GM21526 (cell line): ENCODE results near the gene INF2.

Experiments used
- ATAC-seq: cut with Tn5 transposase; IDR thresholded peaks from one replicate; pipeline ENCODE4 v1.9.1; 2021; ENCODE audit warnings: moderate library complexity; ENCODE audit not compliant: unreplicated experiment, low FRiP score

Gene INF2

DNA sequence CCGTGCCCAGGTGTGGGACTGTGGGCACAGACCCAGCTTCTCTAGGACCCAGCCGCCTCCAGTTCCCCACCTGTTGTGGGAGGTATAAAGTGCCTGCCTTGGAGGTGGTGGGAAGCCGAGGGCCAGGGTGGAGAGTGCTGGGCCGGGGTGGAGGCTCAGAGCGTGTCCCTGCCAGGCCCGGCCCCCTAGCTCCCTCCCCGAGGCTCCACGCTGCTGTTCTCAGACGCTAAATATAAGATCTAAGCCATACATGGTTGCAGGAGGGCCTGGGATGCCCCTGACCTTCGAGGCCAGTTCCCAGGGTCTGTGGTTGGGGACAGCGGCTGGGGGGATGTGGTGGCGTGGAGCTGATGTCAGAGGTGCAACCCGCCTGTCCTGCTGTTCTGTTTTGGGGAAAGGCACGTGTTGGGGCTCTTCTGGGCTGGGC, 10.8 kb downstream of the INF2 start:
- no peak for ATAC-seq

DNA sequence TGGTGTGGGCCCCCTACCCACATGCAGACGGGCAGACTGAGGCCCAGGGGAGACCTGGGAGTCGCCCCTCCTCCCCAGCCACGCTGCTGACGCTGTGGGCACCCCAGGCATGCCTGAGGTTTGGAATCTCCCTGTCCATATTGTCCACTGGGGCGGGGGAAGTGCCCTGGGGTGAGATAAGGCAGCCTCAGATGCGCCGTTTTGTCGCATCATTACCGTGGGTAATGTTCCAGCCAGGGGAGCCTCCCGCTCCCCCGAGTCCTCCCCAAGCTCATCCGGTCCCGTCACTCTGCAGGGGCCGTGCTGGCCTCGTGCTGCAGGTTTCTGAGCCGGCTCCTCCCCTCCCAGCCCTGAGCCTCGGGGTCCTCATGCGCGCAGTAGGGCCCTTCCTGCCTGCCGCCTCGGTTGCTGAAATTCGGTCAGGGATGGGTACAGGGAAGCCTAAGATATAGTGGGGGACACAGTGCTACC, 11.4 kb downstream of the INF2 start:
- ATAC-seq, result no peak

- ATAC-seq, result no peak
These were observed 12.1 kb downstream of the INF2 start for GRCh38 chr14:104701383-104702076.

- ATAC-seq, result no peak
These were observed 12.7 kb downstream of the INF2 start for GRCh38 chr14:104702106-104702505.

- ATAC-seq, result no peak
These were observed 13.3 kb downstream of the INF2 start for GRCh38 chr14:104702673-104703072.

DNA sequence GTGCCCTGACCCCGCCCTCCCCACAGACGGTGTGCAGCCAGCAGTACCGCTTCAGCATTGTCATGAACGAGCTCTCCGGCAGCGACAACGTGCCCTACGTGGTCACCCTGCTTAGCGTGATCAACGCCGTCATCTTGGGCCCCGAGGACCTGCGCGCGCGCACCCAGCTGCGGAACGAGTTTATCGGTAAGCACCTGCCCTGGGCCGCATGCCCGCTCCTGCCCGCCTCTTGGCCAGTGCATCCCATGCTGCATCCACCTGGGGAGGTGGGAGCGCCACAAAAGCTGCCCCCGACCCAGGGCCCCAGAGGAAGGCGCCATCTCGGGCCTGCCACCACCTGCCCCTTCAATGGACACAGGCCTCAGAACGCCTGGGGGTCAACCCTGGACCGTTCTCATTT, 13.9 kb downstream of the INF2 start:
- no peak for ATAC-seq

- no peak for ATAC-seq
These were observed 14.8 kb downstream of the INF2 start for GRCh38 chr14:104704252-104704651.

DNA sequence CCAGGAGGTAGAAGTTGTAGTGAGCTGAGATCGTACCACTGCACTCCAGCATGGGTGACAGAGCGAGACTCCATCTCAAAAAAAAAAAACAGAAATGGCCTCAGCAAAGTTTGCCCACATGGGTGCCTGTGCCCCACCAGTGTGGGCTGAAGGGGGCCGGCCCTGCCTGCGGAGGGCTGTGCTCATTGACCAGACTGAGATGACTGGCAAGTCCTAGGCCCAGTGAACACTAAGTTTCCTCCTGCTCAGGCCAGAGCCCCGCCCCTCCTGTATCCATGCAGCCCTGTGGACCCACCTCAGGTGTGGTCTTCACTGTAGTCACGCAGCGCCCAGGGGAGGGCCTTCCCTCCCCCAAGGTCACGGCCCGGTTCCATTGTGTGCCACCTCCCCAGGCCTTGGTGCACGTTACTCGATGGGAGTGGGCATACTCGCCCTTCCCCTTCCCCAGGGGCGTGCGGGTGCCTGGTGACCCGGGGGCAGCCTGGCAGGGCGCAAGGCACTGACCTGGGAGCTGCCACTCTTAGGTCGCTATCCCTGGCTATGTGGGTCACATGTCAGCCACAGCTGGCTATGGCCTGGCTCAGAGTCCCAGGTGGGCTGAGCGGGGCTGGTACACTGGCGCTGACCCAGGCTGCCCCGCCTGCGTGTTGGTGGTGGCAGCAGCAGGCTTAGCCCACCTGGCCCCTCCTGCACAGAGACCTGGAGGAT, 16.1 kb downstream of the INF2 start:
- ATAC-seq, result no peak

GRCh38 chr14:104706733-104707607, 17.6 kb downstream of the INF2 start:
- ATAC-seq, result no peak

DNA sequence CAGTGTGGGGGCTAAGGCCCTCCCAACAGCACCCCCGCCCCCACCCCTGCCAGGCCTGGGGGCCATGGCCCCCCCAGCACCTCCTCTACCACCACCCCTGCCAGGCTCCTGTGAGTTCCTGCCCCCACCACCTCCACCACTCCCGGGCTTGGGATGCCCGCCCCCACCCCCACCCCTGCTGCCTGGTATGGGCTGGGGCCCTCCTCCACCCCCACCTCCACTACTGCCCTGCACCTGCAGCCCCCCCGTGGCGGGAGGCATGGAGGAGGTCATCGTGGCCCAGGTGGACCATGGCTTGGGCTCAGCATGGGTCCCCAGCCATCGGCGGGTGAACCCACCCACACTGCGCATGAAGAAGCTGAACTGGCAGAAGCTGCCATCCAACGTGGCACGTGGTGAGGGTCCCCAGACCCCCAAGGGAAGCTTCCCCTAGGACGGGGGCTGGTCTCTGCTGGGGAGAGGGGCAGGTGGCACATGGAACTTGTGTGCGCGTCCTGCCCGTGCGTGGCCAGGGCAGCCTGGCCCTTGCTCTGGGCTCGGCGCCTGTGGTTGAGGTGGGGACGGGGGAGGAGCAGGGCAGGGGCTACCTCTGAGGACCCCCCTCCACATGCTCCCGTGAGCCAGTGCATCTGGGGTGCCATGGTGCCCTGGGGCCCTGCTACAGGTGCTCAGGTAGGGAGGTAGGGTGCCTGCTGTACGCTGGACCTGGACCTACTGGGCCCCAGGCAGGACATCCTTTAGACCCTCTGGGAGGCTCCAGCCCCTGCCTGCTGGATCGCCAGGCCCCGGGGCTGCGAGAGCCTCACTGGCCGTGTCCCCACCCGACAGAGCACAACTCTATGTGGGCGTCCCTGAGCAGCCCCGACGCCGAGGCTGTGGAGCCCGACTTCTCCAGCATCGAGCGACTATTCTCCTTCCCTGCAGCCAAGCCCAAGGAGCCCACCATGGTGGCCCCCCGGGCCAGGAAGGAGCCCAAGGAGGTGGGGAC, 18.5 kb downstream of the INF2 start:
- no peak for ATAC-seq

DNA sequence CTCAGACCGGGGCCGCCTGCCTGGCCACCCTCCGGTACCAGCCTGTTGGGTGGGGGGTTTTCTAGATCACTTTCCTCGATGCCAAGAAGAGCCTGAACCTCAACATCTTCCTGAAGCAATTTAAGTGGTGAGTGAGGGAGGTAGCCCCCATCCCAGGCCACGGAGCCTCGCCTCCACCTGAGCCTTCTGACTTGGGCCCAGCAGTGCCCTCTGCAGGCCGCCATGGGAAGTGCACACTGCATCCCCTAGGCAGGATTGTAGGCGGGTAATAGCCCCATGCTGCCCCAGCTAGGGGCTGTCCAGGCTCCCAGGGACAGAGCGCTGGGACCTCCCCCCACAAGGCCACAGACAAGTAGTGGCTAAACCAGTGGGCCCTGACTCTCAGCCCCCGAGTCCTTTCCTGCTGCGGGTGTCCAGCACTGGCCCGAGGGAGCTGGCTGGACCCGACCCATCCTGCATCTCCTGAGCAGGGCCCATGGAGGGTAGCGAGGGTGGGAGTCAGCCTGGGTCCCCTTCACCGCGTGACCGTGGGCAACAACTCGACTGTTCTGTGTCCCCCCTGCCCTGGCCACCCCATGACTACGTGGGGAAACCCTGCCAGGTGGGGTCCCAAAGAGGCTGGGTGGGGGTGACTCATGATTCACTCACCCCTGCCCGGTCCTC, 19.3 kb downstream of the INF2 start:
- ATAC-seq, result no peak

DNA sequence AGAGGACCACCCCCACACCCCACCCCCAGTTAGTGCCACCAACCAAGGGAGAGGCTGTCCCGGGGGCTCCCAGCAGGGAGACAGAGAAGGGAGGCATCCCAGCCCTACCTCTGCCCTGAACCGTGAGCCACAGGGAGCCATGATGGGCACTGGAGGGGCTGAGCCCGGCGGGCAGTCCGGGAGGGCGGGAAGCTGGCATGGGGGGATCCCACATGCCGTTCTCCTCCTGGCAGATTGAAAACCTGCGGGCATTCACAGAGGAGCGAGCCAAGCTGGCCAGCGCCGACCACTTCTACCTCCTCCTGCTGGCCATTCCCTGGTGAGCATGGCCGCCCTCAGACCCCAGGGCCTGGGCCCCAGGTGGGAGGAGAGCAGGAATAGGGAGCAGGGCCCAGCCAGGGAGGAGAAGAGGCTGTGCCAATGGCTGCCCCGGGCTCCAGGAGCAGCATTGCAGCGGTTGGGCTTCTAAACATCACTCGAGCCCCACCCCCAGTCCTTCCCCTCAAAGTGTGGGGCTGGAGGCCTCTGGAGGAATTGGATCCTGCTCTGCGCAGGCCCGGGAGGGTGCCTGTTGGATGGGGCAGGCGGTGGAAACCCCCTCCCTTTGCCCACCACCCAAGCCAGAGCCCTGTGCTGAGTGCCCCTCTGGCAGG, 20.1 kb downstream of the INF2 start:
- no peak for ATAC-seq

- no peak for ATAC-seq
These were observed 20.8 kb downstream of the INF2 start for GRCh38 chr14:104710071-104710735.

DNA sequence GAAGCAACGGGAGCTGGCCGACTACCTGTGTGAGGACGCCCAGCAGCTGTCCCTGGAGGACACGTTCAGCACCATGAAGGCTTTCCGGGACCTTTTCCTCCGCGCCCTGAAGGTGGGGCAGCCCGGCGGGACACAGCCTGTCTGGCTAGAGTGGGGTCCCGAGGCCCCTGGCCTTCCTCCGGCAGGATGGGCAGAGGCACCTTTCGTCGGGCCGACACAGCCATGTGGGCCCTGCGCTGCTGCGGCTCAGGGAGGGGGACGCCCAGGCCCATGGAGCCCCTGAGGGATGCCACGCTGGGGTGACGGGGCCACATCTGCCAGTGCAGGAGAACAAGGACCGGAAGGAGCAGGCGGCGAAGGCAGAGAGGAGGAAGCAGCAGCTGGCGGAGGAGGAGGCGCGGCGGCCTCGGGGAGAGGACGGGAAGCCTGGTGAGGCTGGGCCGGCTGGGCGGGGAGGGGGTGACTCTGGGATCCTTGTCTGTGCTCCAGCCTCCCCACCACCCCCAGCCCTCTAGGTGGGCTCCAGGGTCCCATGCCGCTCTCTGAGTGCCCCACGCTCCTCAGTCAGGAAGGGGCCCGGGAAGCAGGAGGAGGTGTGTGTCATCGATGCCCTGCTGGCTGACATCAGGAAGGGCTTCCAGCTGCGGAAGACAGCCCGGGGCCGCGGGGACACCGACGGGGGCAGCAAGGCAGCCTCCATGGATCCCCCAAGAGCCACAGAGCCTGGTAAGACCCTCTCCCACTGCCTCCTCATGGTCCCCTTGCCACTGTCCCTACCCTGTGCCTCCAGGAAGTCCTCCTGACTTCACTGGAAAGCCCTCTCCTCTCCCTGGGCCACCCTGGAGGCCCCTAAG, 23.7 kb downstream of the INF2 start:
- no peak for ATAC-seq

DNA sequence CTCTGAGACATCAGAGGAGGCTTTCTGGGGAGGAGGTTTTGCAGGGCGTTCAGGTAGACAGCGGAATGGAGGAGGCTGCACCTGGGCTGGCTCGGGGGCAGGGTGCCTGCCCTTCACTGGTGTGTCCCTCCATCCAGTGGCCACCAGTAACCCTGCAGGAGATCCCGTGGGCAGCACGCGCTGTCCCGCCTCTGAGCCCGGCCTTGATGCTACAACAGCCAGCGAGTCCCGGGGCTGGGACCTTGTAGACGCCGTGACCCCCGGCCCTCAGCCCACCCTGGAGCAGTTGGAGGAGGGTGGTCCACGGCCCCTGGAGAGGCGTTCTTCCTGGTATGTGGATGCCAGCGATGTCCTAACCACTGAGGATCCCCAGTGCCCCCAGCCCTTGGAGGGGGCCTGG, 24.6 kb downstream of the INF2 start:
- ATAC-seq, result no peak

- no peak for ATAC-seq
These were observed 25.3 kb downstream of the INF2 start for GRCh38 chr14:104714681-104715080.

DNA sequence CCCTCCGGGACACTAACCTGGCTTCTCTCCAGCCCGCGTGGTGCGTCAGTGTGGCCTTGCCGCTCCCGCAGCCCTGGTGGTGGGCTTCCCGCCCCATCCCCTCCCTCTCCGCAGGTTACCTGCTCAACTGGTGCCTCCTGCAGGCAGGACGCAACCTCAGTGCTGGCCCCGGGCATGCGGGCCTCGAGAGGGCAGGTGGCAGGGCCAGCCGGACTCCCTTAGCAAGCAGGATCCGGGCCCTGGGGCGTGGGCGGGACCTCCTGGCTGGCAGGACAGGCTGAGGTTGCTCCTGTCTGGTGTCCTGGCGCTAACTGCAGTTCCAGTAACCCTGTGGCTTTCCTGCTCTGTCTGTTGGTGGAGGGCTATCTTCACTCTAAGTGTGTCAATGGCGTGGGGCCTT, 26.0 kb downstream of the INF2 start:
- ATAC-seq, result no peak

GRCh38 chr14:104715871-104716270, 26.5 kb downstream of the INF2 start:
- ATAC-seq, result no peak
